Mesenchymal stem cell (in vitro differentiated cells and primary cell): ENCODE data around the gene PAQR4.

Experiments
- DNase-seq: peaks from one replicate; pipeline ENCODE4 v3.0.0-alpha.2; 2013
- H2AFZ ChIP-seq: one replicate; pipeline ENCODE4 v1.6.1; 2013; ENCODE audit warnings: low read depth, mild to moderate bottlenecking, control low read depth, inconsistent platforms, low read length, moderate library complexity
- H2AK5ac ChIP-seq: 2 replicates; pipeline ENCODE4 v1.6.1; 2013; ENCODE audit warnings: low read length, moderate library complexity, mild to moderate bottlenecking, inconsistent platforms; ENCODE audit not compliant: severe bottlenecking
- H2BK120ac ChIP-seq: one replicate; pipeline ENCODE4 v1.6.1; 2013; ENCODE audit warnings: low read depth, mild to moderate bottlenecking, inconsistent platforms, low read length, moderate library complexity
- H2BK12ac ChIP-seq, 2 experiments: one replicate each; pipeline ENCODE4 v1.6.1; 2013; ENCODE audit warnings: inconsistent platforms in 2 of 2, low read length in 2 of 2, mild to moderate bottlenecking in 2 of 2, moderate library complexity in 2 of 2, control low read depth in 1 of 2
- H2BK15ac ChIP-seq: one replicate; pipeline ENCODE4 v1.6.1; 2013; ENCODE audit warnings: mild to moderate bottlenecking, low read depth, inconsistent platforms; ENCODE audit not compliant: poor library complexity, severe bottlenecking
- H2BK5ac ChIP-seq: 2 replicates; pipeline ENCODE4 v1.6.1; 2013; ENCODE audit warnings: low read depth, mild to moderate bottlenecking, low read length, control low read depth, inconsistent platforms; ENCODE audit not compliant: poor library complexity, severe bottlenecking
- H3K14ac ChIP-seq, 2 experiments: one replicate each; pipeline ENCODE4 v1.6.1; 2013; ENCODE audit warnings: inconsistent platforms in 2 of 2, low read length in 2 of 2, control low read depth in 1 of 2, mild to moderate bottlenecking in 1 of 2, moderate library complexity in 1 of 2
- H3K18ac ChIP-seq, 2 experiments: one replicate each; pipeline ENCODE4 v1.6.1; 2013; ENCODE audit warnings: inconsistent platforms in 2 of 2, low read length in 2 of 2, control low read depth in 1 of 2, low read depth in 1 of 2, mild to moderate bottlenecking in 1 of 2
- H3K23ac ChIP-seq, 2 experiments: one replicate each; pipeline ENCODE4 v1.6.1; 2013; ENCODE audit warnings: inconsistent platforms in 2 of 2, low read length in 2 of 2, mild to moderate bottlenecking in 2 of 2, moderate library complexity in 2 of 2, control low read depth in 1 of 2
- H3K27ac ChIP-seq: 2 replicates; pipeline ENCODE4 v1.5.1; 2013; ENCODE audit warnings: mild to moderate bottlenecking, moderate library complexity, low read length, control low read depth, inconsistent platforms; ENCODE audit not compliant: poor library complexity, severe bottlenecking
- H3K27me3 ChIP-seq, 2 experiments: 2 replicates each; pipeline versions ENCODE4 v1.6.1 to v1.7.0; 2013; ENCODE audit warnings: low read length in 2 of 2, mild to moderate bottlenecking in 2 of 2, moderate library complexity in 2 of 2, control low read depth in 1 of 2, inconsistent platforms in 1 of 2; ENCODE audit not compliant: control insufficient read depth in 1 of 2, insufficient read depth in 1 of 2
- H3K36me3 ChIP-seq, 2 experiments: 2 replicates each; pipeline versions ENCODE4 v1.6.1 to v1.7.0; 2013; ENCODE audit warnings: low read length in 2 of 2, control low read depth in 1 of 2, inconsistent platforms in 1 of 2, low read depth in 1 of 2, mild to moderate bottlenecking in 1 of 2; ENCODE audit not compliant: insufficient read depth in 2 of 2, control insufficient read depth in 1 of 2
- H3K4ac ChIP-seq, 2 experiments: one replicate each; pipeline ENCODE4 v1.6.1; 2013; ENCODE audit warnings: inconsistent platforms in 2 of 2, low read length in 2 of 2, mild to moderate bottlenecking in 2 of 2, moderate library complexity in 2 of 2, control low read depth in 1 of 2, low read depth in 1 of 2
- H3K4me1 ChIP-seq: 2 replicates; pipeline ENCODE4 v1.6.1; 2013; ENCODE audit warnings: low read depth, low read length, control low read depth; ENCODE audit not compliant: control insufficient read depth, insufficient read depth
- H3K4me2 ChIP-seq: 2 replicates; pipeline ENCODE4 v1.6.1; 2013; ENCODE audit warnings: low read length, mild to moderate bottlenecking, inconsistent platforms; ENCODE audit not compliant: poor library complexity, severe bottlenecking
- H3K4me3 ChIP-seq, 2 experiments: 2 replicates each; pipeline versions ENCODE4 v1.5.1 to v1.7.0; 2013; ENCODE audit warnings: low read length in 2 of 2, mild to moderate bottlenecking in 2 of 2, control low read depth in 1 of 2, low read depth in 1 of 2; ENCODE audit not compliant: insufficient read depth in 1 of 2
- H3K79me1 ChIP-seq: replicated peaks from 2 replicates; pipeline ENCODE4 v1.6.1; 2013; ENCODE audit warnings: mild to moderate bottlenecking, control low read depth, low read length, inconsistent platforms; ENCODE audit not compliant: poor library complexity, severe bottlenecking
- H3K9ac ChIP-seq: 2 replicates; pipeline ENCODE4 v1.7.0; 2013; ENCODE audit warnings: mild to moderate bottlenecking, low read length, moderate library complexity
- H3K9me3 ChIP-seq: 2 replicates; pipeline ENCODE4 v1.7.0; 2013; ENCODE audit warnings: mild to moderate bottlenecking, low read length; ENCODE audit not compliant: control insufficient read depth
- H4K8ac ChIP-seq: one replicate; pipeline ENCODE4 v1.6.1; 2013; ENCODE audit warnings: inconsistent platforms, mild to moderate bottlenecking, low read length, moderate library complexity
- H4K91ac ChIP-seq: one replicate; pipeline ENCODE4 v1.6.1; 2013; ENCODE audit warnings: mild to moderate bottlenecking, low read length, inconsistent platforms
- WGBS: methylation state at CpG from one replicate; pipeline ENCODE4 v1.1.7; 2013; ENCODE audit warnings: mixed read lengths; 5-methylcytosine and 5-hydroxymethylcytosine counted together

PAQR4 gene

DNA sequence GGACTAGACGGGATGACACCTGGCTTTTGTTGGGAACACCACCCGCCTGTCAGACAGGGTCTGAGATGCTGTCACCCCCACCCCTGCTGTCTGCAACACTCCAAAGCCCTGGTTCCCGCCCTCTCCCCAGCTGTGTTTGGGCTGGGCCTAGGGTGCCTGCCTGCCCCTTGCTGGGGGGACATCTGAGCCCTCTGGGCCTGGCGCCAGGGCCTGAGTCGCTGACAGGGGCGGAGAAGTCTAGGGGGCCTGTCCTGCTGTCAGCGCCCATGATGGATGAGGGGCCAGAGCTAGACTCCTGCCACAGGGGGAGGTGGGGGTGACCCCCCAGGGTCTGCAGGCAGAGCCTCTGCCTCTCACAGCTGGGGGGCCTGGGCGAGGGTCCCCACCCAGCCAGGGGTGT, 18.7 kb downstream of the PAQR4 start:
- H3K9ac ChIP-seq = no peak overlapping the region
- no peak overlapping the region for H2BK120ac ChIP-seq
- H3K27ac ChIP-seq = no peak overlapping the region
- H3K9me3 ChIP-seq = no peaks in the 10 kb centered on the region
- no peaks in the 10 kb centered on the region for H3K79me1 ChIP-seq
- DNase-seq = no peak
- no peak overlapping the region for H3K4me2 ChIP-seq
- no peak overlapping the region for H3K4me3 ChIP-seq
- H2BK15ac ChIP-seq = no peak overlapping the region
- H3K14ac ChIP-seq = no peak overlapping the region
- H2BK5ac ChIP-seq = no peak overlapping the region
- no peak overlapping the region for H2AFZ ChIP-seq
- H3K23ac ChIP-seq = no peak overlapping the region
- H4K91ac ChIP-seq = no peak overlapping the region
- H2AK5ac ChIP-seq = no peak overlapping the region
- 58% methylated on average over 8 of the region's 8 CpGs for WGBS
- no peak overlapping the region for H3K18ac ChIP-seq
- H4K8ac ChIP-seq = no peak overlapping the region
- H3K36me3 ChIP-seq = no peaks in the 10 kb centered on the region
- H3K4ac ChIP-seq = no peak overlapping the region
- peaks cover 11% of the 10 kb centered on the region for H3K4me1 ChIP-seq
- peaks cover 34 to 65% of the 10 kb centered on the region in 2 experiments for H3K27me3 ChIP-seq
- no peak overlapping the region for H2BK12ac ChIP-seq

DNA sequence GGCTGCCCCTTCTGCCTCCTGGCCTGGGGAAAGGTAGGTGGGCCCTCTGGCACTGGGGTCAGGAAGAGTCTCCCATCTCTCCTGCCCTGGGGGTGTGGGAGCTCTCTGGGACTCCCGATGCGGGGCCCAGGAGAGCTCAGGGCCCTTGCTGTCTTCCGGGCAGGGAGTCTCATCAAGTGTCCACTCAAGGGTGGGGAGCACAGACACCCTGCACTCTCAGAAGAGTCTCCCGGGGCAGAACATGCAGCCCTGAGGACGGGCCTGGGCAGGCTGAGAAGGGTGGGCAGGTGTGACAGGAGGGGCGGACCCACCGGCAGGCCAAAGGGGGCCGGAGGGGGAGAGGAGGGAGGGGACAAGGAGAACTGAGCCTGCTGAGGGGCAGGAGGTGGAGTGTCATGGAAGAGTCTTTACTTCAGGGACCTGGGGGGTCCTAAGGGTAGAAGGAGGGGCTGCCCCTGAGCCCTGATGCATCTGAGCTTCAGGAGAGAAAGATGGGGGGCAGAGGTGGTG, 19.5 kb downstream of the PAQR4 start:
- Histone ChIP-seq H3K27me3 (peaks cover 34 to 67% of the 10 kb centered on the region in 2 experiments), H3K23ac (no peak overlapping the region), H2BK12ac (no peak overlapping the region)

DNA sequence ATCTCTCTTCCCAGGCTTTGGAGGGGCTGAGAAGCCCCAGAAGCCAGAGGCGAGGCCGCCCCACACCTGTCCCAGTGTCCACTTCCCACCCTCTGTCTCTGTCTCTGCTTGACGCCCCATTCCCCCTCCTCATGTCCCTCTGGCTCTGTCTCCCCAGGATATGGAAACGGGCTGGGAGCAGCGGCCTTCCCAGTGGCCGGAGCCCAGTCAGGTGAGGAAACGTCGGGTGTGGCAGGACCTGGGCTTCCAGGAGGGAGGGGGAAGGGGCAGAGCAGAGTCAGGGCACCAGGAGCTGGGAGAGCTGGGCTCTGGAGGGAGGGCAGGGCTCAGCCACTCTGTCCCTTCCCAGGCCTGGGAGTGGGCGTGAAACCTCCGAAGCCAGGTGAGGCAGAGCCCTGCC, 21.7 kb downstream of the PAQR4 start:
- no peak overlapping the region for H3K23ac ChIP-seq
- no peak overlapping the region for H4K8ac ChIP-seq
- no peak overlapping the region for H4K91ac ChIP-seq
- H3K4me1 ChIP-seq = peaks cover 5% of the 10 kb centered on the region
- H3K9ac ChIP-seq = no peak overlapping the region
- no peaks in the 10 kb centered on the region for H3K79me1 ChIP-seq
- H2BK15ac ChIP-seq = no peak overlapping the region
- no peak for DNase-seq
- no peak overlapping the region for H3K27ac ChIP-seq
- no peak overlapping the region for H2BK12ac ChIP-seq
- no peaks in the 10 kb centered on the region for H3K36me3 ChIP-seq
- no peak overlapping the region for H2BK120ac ChIP-seq
- H2AK5ac ChIP-seq = no peak overlapping the region
- WGBS = 82% methylated on average over 9 of the region's 10 CpGs
- no peak overlapping the region for H3K4ac ChIP-seq
- peaks cover 34 to 71% of the 10 kb centered on the region in 2 experiments for H3K27me3 ChIP-seq
- no peak overlapping the region for H2BK5ac ChIP-seq
- H2AFZ ChIP-seq = no peak overlapping the region
- no peak overlapping the region for H3K4me2 ChIP-seq
- H3K4me3 ChIP-seq = no peak overlapping the region
- H3K9me3 ChIP-seq = no peaks in the 10 kb centered on the region
- no peak overlapping the region for H3K18ac ChIP-seq
- H3K14ac ChIP-seq = no peak overlapping the region

More for the DNA sequence above, 19.5 kb downstream of the PAQR4 start:
- no peak overlapping the region for H3K9ac ChIP-seq
- no peak overlapping the region for H2AK5ac ChIP-seq
- no peak overlapping the region for H4K8ac ChIP-seq
- no peaks in the 10 kb centered on the region for H3K9me3 ChIP-seq
- no peaks in the 10 kb centered on the region for H3K79me1 ChIP-seq
- DNase-seq = no peak
- H2BK5ac ChIP-seq = no peak overlapping the region
- no peak overlapping the region for H2AFZ ChIP-seq
- peak overlapping the region; percentile 12 for H2BK15ac ChIP-seq
- H3K18ac ChIP-seq = no peak overlapping the region
- H3K4me3 ChIP-seq = no peak overlapping the region
- H3K4me2 ChIP-seq = no peak overlapping the region
- no peak overlapping the region for H2BK120ac ChIP-seq
- H3K14ac ChIP-seq = no peak overlapping the region
- 50% methylated on average over 8 of the region's 8 CpGs for WGBS
- no peaks in the 10 kb centered on the region for H3K36me3 ChIP-seq
- no peak overlapping the region for H3K4ac ChIP-seq
- no peak overlapping the region for H4K91ac ChIP-seq
- peaks cover 10% of the 10 kb centered on the region for H3K4me1 ChIP-seq
- no peak overlapping the region for H3K27ac ChIP-seq

DNA sequence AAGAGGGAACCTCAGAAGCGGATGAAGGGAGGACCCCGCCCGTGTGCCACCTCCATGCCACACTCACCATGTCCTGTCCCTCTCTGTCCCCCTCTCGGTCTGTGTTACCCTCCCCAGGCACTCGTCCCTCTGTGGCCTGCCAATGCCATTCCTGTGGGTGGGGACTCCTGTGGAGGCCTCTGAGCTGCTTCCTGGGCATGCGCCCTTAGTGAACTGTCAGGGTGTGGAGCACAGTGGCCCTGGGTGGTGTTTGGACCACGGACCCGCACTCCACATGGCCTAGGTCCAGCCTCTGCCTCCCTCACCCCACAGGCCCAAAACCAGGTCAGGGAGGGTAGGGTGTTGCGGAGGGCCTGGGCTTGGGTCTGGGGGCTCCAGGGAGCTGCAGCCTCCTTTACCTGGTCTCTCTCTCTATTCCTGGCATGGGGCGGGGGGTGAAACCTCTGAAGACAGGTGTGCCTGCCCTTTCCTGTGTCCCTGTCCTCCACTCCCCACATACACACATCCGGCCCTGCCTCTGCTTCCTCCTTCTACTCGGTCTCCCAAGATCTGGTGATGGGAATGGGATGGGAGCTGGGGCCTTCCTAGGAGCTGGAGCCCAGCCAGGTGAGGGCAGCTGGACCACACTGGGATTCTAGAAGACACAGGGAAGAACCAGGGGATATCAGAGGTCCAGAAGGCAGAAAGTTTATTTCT, 22.6 kb downstream of the PAQR4 start:
- H3K9ac ChIP-seq = no peak overlapping the region
- no peak overlapping the region for H4K8ac ChIP-seq
- no peak overlapping the region for H2BK12ac ChIP-seq
- WGBS = 69% methylated on average over 8 of the region's 12 CpGs
- no peak overlapping the region for H3K23ac ChIP-seq
- H3K4ac ChIP-seq = no peak overlapping the region
- H3K79me1 ChIP-seq = no peaks in the 10 kb centered on the region
- no peak for DNase-seq
- no peak overlapping the region for H2BK5ac ChIP-seq
- peaks cover 5% of the 10 kb centered on the region for H3K4me1 ChIP-seq
- no peaks in the 10 kb centered on the region for H3K36me3 ChIP-seq
- H3K18ac ChIP-seq = no peak overlapping the region
- no peak overlapping the region for H3K4me3 ChIP-seq
- H4K91ac ChIP-seq = no peak overlapping the region
- no peak overlapping the region for H2AFZ ChIP-seq
- peaks cover 37 to 70% of the 10 kb centered on the region in 2 experiments for H3K27me3 ChIP-seq
- no peak overlapping the region for H3K4me2 ChIP-seq
- H3K9me3 ChIP-seq = no peaks in the 10 kb centered on the region
- no peak overlapping the region for H3K14ac ChIP-seq
- H3K27ac ChIP-seq = no peak overlapping the region
- H2BK15ac ChIP-seq = no peak overlapping the region
- no peak overlapping the region for H2AK5ac ChIP-seq
- H2BK120ac ChIP-seq = no peak overlapping the region
